K562 (cell line): ENCODE measurements around the gene ALKBH2. TPM values are rescaled to one million over a fixed set of nuclear protein-coding genes. Genes with fewer than 3 reads are reported as not detected.

Source experiments
- ATAC-seq: fragments of 200-7000 bp; cut with Tn5 transposase; 3 replicates; pipeline ENCODE4 v1.9.1; 2020; ENCODE audit warnings: moderate library complexity
- BruUV-seq: library from RNA; stranded (reverse); fragments of 400-500 nt; replicated peaks from 2 replicates; lab custom pipeline; 2021; lab: Mats Ljungman, UMichigan
- CTCF ChIA-PET: fragments of 300-600 bp; formaldehyde crosslinking; extraction: SDS; loops from one replicate; lab custom pipeline; 2021; ENCODE audit warnings: low intra/inter-chr PET ratio; lab: Yijun Ruan, JAX
- POLR2A ChIA-PET: fragments of 300-600, 350-650 bp; sonication (Branson Sonifier 250); formaldehyde crosslinking; extraction: SDS; loops from one replicate; lab custom pipeline; 2021; ENCODE audit warnings: antibody characterized with exemption, inconsistent platforms; lab: Yijun Ruan, JAX
- DNase-seq, 4 experiments: peaks; one replicate each; pipeline versions ENCODE4 v3.0.0 to v3.0.0-alpha.2; 2011 to 2018; ENCODE audit warnings: low spot score in 3 of 4, mixed read lengths in 3 of 4; ENCODE audit errors: extremely low read depth in 1 of 4
- FAIRE-seq: peaks from 2 replicates; lab custom pipeline; 2011; peaks lifted over from hg19 to GRCh38; lab: Jason Lieb, UNC
- H2AFZ ChIP-seq: 2 replicates; pipeline ENCODE4 v1.6.0; 2011; ENCODE audit warnings: low read depth, low read length, control low read depth, inconsistent platforms
- H3K27ac ChIP-seq: fragments of 200-600 bp; 3 replicates; pipeline ENCODE4 v1.8.0; 2011; ENCODE audit warnings: low read depth, mild to moderate bottlenecking, control low read depth, inconsistent platforms, low read length, moderate library complexity, mixed read lengths; ENCODE audit errors: extremely low read depth
- H3K27me3 ChIP-seq, 2 experiments: fragments of 300-600 bp in 1 of 2; 2 replicates in 1 of 2; 3 replicates in 1 of 2; pipeline versions ENCODE4 v1.6.0 to v1.8.0; 2011; ENCODE audit warnings: inconsistent platforms in 2 of 2, low read length in 2 of 2, mild to moderate bottlenecking in 1 of 2, mixed read lengths in 1 of 2, moderate library complexity in 1 of 2; ENCODE audit not compliant: control insufficient read depth in 2 of 2, insufficient read depth in 2 of 2
- H3K36me3 ChIP-seq: fragments of 300-600 bp; 3 replicates; pipeline ENCODE4 v1.8.0; 2011; ENCODE audit warnings: mild to moderate bottlenecking, low read length, inconsistent platforms; ENCODE audit not compliant: control insufficient read depth, insufficient read depth
- H3K4me1 ChIP-seq, 2 experiments: fragments of 200-600 bp in 1 of 2; replicated peaks in 1 of 2; 2 replicates in 1 of 2; 3 replicates in 1 of 2; pipeline versions ENCODE4 v1.5.1 to v1.8.0; 2011; ENCODE audit warnings: inconsistent platforms in 2 of 2, low read length in 2 of 2, mild to moderate bottlenecking in 1 of 2, mixed read lengths in 1 of 2, moderate library complexity in 1 of 2; ENCODE audit not compliant: control insufficient read depth in 2 of 2, insufficient read depth in 2 of 2
- H3K4me2 ChIP-seq: 2 replicates; pipeline ENCODE4 v1.6.1; 2011; ENCODE audit warnings: low read length, control low read depth, inconsistent platforms, mixed read lengths; ENCODE audit not compliant: insufficient read depth
- H3K4me3 ChIP-seq: fragments of 200-600 bp; sonication (generic), shearing (Covaris generic); 2 replicates; pipeline ENCODE4 v1.5.1; 2016; ENCODE audit warnings: control low read depth, inconsistent platforms
- H3K79me2 ChIP-seq: fragments of 200-600 bp; 3 replicates; pipeline ENCODE4 v1.8.0; 2011; ENCODE audit warnings: low read length, inconsistent platforms; ENCODE audit not compliant: control insufficient read depth, insufficient read depth
- H3K9ac ChIP-seq, 2 experiments: 2 replicates each; pipeline versions ENCODE4 v1.6.0 to v1.6.1; 2011; ENCODE audit warnings: low read depth in 2 of 2, low read length in 2 of 2, control low read depth in 1 of 2, inconsistent platforms in 1 of 2, mild to moderate bottlenecking in 1 of 2, mixed read lengths in 1 of 2; ENCODE audit not compliant: insufficient read depth in 1 of 2
- H3K9me1 ChIP-seq: one replicate; pipeline ENCODE4 v1.6.0; 2011; ENCODE audit warnings: inconsistent platforms, mild to moderate bottlenecking, low read length, moderate library complexity; ENCODE audit not compliant: control insufficient read depth, insufficient read depth
- H3K9me3 ChIP-seq: replicated peaks from 2 replicates; pipeline ENCODE4 v1.5.1; 2011; ENCODE audit warnings: low read depth, low read length, inconsistent platforms; ENCODE audit not compliant: control insufficient read depth, insufficient read depth
- H4K20me1 ChIP-seq: replicated peaks from 2 replicates; pipeline ENCODE4 v1.6.1; 2011; ENCODE audit warnings: low read length, inconsistent platforms, mixed read lengths; ENCODE audit not compliant: control insufficient read depth, insufficient read depth
- ELF4 ChIP-seq: fragments of 450-650 bp; formaldehyde crosslinking; IDR thresholded peaks from 2 replicates; pipeline ENCODE4 v1.4.0; 2022; ENCODE audit warnings: missing genetic modification characterization
- HOXB6 ChIP-seq: fragments of 250-450 bp; sonication (Bioruptor Pico); IDR thresholded peaks from 2 replicates; pipeline ENCODE4 v1.5.1; 2022; ENCODE audit warnings: mild to moderate bottlenecking, borderline replicate concordance
- MCM5 ChIP-seq: fragments of 450-650 bp; IDR thresholded peaks from 2 replicates; pipeline ENCODE4 v1.6.1; 2016; ENCODE audit warnings: low read depth
- STAG1 ChIP-seq: sonication (generic); formaldehyde crosslinking; IDR thresholded peaks from 2 replicates; pipeline ENCODE4 v1.5.0; 2020; ENCODE audit warnings: missing genetic modification reagents, borderline replicate concordance
- ZNF212 ChIP-seq: fragments of 450-650 bp; formaldehyde crosslinking; IDR thresholded peaks from 2 replicates; pipeline ENCODE4 v1.4.0; 2020; ENCODE audit warnings: mild to moderate bottlenecking
- ZNF668 ChIP-seq: fragments of 250-450 bp; sonication (Bioruptor Pico); IDR thresholded peaks from 2 replicates; pipeline ENCODE4 v1.8.0; 2022; ENCODE audit warnings: mild to moderate bottlenecking, inconsistent platforms
- WGBS: fragments of 100-300 bp; shearing (Covaris generic); methylation state at CpG from one replicate; pipeline ENCODE4 v1.1.6; 2016; ENCODE audit warnings: low coverage, mixed read lengths; ENCODE audit not compliant: insufficient coverage; ENCODE audit errors: missing lambda C conversion rate; 5-methylcytosine and 5-hydroxymethylcytosine counted together
- in situ Hi-C: fragments of 300-500 bp; cut with MboI; formaldehyde crosslinking; loops from 4 replicates; pipeline ENCODE4 v1.15.0; 2018; ENCODE audit warnings: inconsistent platforms, mixed read lengths
- intact Hi-C: fragments of 100-400 bp; cut with micrococcal nuclease; formaldehyde crosslinking; loops from 2 replicates; pipeline ENCODE4 v1.14.2; 2022
- polyA plus RNA-seq, 8 experiments: library from polyadenylated mRNA; depleted of rRNA in 4 of 8; stranded (reverse) in 5 of 8; unstranded in 3 of 8; fragments of >200 nt; fragmentation: Nextera tagmentation in 2 of 8; fragmentation: Illumina TruSeq in 1 of 8; extraction: Ambion mirVana in 2 of 8; extraction: Trizol in 1 of 8; gene quantifications; 2 replicates each; pipeline versions ENCODE4 v1.2.1 to v1.2.3, GENCODE V29; 2011 to 2014; ENCODE audit warnings: inconsistent platforms in 1 of 8, missing spikeins in 1 of 8
- total RNA-seq, 7 experiments: library from RNA; depleted of rRNA in 6 of 7; stranded (reverse); fragments of >200 nt in 6 of 7; fragmentation: Illumina TruSeq in 2 of 7; extraction: Trizol in 2 of 7; gene quantifications; 2 replicates each; pipeline versions ENCODE4 v1.2.1 to v1.2.3, GENCODE V29; 2011 to 2021; ENCODE audit warnings: low replicate concordance in 1 of 7
- TF ChIP-seq, protein P1 (sequence below): sonication (generic); formaldehyde crosslinking; IDR thresholded peaks from 2 replicates; pipeline ENCODE4 v1.8.1; 2023; ENCODE audit warnings: mild to moderate bottlenecking, missing genetic modification reagents, moderate library complexity
- TF ChIP-seq, protein P2 (sequence below): sonication (generic); formaldehyde crosslinking; IDR thresholded peaks from 2 replicates; pipeline ENCODE4 v1.8.0; 2022; ENCODE audit warnings: mild to moderate bottlenecking, missing genetic modification reagents

The ALKBH2 gene
- total and polyA plus RNA-seq, 9 of the 15 experiments (the other 6 are each of a cell fraction or from before 2014, with no cell fraction given): 5.9 to 56.1 (median 41.9) TPM

DNA sequence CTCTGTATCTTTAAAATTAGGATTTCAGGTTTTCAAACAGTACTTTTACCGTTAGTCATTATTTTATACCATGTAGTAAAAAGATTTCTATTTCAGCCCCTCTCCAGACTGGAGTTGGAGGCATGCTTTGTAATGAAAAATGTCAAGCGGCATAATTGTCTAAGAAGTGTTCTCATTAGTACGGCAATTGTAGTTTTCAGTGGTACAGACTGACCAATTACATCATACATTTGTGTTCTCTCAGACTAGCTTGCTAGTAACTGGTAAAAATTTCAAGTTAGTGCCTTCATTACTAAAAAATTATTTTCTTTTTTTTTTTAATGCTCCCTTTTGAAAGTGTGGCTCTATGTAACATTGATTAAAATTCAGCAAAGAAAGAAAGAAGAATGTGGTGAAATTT lies 36.4 kb downstream of the ALKBH2 start:
- peaks cover 0 to 2% of the 10 kb centered on the region in 2 experiments; a peak in 2 of 5 replicates for H3K4me1 ChIP-seq
- in situ Hi-C loops: no loop called here
- intact Hi-C loops: no loop called here

More for the DNA sequence above, 36.4 kb downstream of the ALKBH2 start:
- H3K9me1 ChIP-seq: no peaks in the 10 kb centered on the region
- TF ChIP-seq ELF4 (no peak), MCM5 (no peak), HOXB6 (no peak), ZNF212 (CRISPR knock-in tag) (no peak), STAG1 (CRISPR knock-in tag) (no peak), ZNF668 (CRISPR knock-in tag) (no peak)
- TF ChIP-seq, protein P1, sequence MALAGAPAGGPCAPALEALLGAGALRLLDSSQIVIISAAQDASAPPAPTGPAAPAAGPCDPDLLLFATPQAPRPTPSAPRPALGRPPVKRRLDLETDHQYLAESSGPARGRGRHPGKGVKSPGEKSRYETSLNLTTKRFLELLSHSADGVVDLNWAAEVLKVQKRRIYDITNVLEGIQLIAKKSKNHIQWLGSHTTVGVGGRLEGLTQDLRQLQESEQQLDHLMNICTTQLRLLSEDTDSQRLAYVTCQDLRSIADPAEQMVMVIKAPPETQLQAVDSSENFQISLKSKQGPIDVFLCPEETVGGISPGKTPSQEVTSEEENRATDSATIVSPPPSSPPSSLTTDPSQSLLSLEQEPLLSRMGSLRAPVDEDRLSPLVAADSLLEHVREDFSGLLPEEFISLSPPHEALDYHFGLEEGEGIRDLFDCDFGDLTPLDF (CRISPR knock-in tag): no peak
- TF ChIP-seq, protein P2, sequence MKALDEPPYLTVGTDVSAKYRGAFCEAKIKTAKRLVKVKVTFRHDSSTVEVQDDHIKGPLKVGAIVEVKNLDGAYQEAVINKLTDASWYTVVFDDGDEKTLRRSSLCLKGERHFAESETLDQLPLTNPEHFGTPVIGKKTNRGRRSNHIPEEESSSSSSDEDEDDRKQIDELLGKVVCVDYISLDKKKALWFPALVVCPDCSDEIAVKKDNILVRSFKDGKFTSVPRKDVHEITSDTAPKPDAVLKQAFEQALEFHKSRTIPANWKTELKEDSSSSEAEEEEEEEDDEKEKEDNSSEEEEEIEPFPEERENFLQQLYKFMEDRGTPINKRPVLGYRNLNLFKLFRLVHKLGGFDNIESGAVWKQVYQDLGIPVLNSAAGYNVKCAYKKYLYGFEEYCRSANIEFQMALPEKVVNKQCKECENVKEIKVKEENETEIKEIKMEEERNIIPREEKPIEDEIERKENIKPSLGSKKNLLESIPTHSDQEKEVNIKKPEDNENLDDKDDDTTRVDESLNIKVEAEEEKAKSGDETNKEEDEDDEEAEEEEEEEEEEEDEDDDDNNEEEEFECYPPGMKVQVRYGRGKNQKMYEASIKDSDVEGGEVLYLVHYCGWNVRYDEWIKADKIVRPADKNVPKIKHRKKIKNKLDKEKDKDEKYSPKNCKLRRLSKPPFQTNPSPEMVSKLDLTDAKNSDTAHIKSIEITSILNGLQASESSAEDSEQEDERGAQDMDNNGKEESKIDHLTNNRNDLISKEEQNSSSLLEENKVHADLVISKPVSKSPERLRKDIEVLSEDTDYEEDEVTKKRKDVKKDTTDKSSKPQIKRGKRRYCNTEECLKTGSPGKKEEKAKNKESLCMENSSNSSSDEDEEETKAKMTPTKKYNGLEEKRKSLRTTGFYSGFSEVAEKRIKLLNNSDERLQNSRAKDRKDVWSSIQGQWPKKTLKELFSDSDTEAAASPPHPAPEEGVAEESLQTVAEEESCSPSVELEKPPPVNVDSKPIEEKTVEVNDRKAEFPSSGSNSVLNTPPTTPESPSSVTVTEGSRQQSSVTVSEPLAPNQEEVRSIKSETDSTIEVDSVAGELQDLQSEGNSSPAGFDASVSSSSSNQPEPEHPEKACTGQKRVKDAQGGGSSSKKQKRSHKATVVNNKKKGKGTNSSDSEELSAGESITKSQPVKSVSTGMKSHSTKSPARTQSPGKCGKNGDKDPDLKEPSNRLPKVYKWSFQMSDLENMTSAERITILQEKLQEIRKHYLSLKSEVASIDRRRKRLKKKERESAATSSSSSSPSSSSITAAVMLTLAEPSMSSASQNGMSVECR (CRISPR knock-in tag): no peak
- H3K4me3 ChIP-seq: no peak overlapping the region
- no peak overlapping the region for H3K9ac ChIP-seq
- DNase-seq (no peak), FAIRE-seq (no peak), ATAC-seq (no peak)
- no peak overlapping the region for H3K4me2 ChIP-seq
- H2AFZ ChIP-seq: no peak overlapping the region
- H3K27me3 ChIP-seq: no peaks in the 10 kb centered on the region
- CTCF ChIA-PET: no interaction called here
- peaks cover 11% of the 10 kb centered on the region; the same call in 1 of the 3 replicates for H3K79me2 ChIP-seq
- POLR2A ChIA-PET: no interaction called here
- peaks cover 9% of the 10 kb centered on the region; the same call in 2 of the 3 replicates for H3K36me3 ChIP-seq
- H4K20me1 ChIP-seq: no peaks in the 10 kb centered on the region
- WGBS: 74% methylated on average over 3 of the region's 3 CpGs
- no peaks in the 10 kb centered on the region for H3K9me3 ChIP-seq
- BruUV-seq: no TSS peak
- no peak overlapping the region for H3K27ac ChIP-seq
